22Rv1 (cell line): Measurements from ENCODE around the gene FUOM.

Source experiments
- CTCF ChIP-seq: fragments of 450-650 bp; IDR thresholded peaks from 2 replicates; pipeline ENCODE4 v1.5.1; 2017; ENCODE audit warnings: mild to moderate bottlenecking
- ZFX ChIP-seq: fragments of 450-650 bp; IDR thresholded peaks from 2 replicates; pipeline ENCODE4 v1.6.1; 2017; ENCODE audit warnings: antibody characterized with exemption, borderline replicate concordance

GRCh38 chr10:133379152-133379800, 21.5 kb upstream of the FUOM start, which contains the start of gene PAOX:
- TF ChIP-seq CTCF (no peak), ZFX (no peak)
